ENCODE measurements around the gene MYRIP. TPM values are rescaled to one million over a fixed set of nuclear protein-coding genes. Genes with fewer than 3 reads are reported as not detected.

MYRIP gene
- total RNA-seq, 3 donors from 2014 or later (not counting 1 experiment from before 2014, with no cell fraction given) = not detected

DNA sequence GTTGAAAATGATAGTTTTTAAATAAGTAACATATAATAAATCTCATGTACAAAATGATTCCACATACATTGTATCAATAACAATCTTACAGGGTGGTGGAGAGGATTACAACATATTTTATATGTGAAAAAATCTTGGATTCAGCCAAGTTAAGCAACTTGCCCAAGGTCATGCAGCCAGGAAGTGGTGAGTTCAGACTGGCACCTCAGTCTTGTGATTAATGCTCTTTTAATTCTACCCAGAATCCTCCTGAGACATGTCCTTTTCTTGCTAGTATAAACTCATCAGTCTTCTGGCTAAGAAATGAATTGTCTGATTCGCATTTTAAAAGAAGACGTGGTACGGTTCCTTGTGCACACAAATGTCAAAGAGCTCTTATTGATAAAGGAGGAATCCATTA lies 4.5 kb upstream of the MYRIP start:
- intact Hi-C loops (cut with micrococcal nuclease) = no loop called here
- H3K9me3 Mint-ChIP-seq = peaks cover 3% of the 10 kb centered on the region in 2 donors
- DNase-seq = no peak
- H3K27me3 Mint-ChIP-seq (ENCODE audit: low read depth in 2 of 2) = peaks cover 27 to 37% of the 10 kb centered on the region in 2 donors
- ATAC-seq = no peak
- H3K4me3 Mint-ChIP-seq = no peak overlapping the region
- peaks cover 5 to 6% of the 10 kb centered on the region in 2 donors for H3K4me1 Mint-ChIP-seq
- Histone ChIP-seq H3K27ac (ENCODE audit: low read length) (no peak overlapping the region), H3K4me3 (ENCODE audit: low read length) (no peak overlapping the region), H3K9me3 (ENCODE audit: control insufficient read depth, insufficient read depth, low read length) (no peaks in the 10 kb centered on the region), H3K27me3 (ENCODE audit: control insufficient read depth, insufficient read depth, low read length) (peaks cover 9% of the 10 kb centered on the region), H3K36me3 (ENCODE audit: control insufficient read depth, insufficient read depth, low read length) (no peaks in the 10 kb centered on the region), H3K4me1 (ENCODE audit: control insufficient read depth, insufficient read depth, low read length) (peaks cover 3% of the 10 kb centered on the region)
- TF ChIP-seq, protein P1, sequence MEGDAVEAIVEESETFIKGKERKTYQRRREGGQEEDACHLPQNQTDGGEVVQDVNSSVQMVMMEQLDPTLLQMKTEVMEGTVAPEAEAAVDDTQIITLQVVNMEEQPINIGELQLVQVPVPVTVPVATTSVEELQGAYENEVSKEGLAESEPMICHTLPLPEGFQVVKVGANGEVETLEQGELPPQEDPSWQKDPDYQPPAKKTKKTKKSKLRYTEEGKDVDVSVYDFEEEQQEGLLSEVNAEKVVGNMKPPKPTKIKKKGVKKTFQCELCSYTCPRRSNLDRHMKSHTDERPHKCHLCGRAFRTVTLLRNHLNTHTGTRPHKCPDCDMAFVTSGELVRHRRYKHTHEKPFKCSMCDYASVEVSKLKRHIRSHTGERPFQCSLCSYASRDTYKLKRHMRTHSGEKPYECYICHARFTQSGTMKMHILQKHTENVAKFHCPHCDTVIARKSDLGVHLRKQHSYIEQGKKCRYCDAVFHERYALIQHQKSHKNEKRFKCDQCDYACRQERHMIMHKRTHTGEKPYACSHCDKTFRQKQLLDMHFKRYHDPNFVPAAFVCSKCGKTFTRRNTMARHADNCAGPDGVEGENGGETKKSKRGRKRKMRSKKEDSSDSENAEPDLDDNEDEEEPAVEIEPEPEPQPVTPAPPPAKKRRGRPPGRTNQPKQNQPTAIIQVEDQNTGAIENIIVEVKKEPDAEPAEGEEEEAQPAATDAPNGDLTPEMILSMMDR (IDR thresholded peaks at IDR 0.05) = no peak
- 97% methylated on average over 3 of the region's 3 CpGs for WGBS (ENCODE audit: insufficient coverage)
- no peak overlapping the region for H3K27ac Mint-ChIP-seq
- peaks cover 13% of the 10 kb centered on the region for H3K36me3 Mint-ChIP-seq

DNA sequence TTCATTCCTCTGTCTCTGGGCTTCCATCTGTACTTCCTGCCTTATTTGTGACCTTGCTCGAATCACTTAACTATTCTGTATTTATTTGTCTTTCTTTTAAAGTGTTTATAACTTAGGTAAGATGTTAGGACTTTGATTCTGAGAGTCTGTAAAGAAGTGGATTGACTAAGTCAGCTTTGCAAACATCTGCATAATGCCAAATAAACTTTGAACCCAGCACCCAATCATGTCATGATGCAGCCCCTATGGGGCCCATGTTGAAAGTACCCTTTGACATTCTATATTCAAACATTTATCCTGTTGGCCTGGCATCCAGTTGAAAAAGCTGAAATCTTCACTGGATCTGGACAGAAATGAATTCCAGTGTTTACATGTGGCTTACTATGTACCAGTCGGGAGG lies 3.8 kb upstream of the MYRIP start:
- intact Hi-C loops (cut with micrococcal nuclease) = no loop called here
- TF ChIP-seq, protein P1 (IDR thresholded peaks at IDR 0.05) = no peak

DNA sequence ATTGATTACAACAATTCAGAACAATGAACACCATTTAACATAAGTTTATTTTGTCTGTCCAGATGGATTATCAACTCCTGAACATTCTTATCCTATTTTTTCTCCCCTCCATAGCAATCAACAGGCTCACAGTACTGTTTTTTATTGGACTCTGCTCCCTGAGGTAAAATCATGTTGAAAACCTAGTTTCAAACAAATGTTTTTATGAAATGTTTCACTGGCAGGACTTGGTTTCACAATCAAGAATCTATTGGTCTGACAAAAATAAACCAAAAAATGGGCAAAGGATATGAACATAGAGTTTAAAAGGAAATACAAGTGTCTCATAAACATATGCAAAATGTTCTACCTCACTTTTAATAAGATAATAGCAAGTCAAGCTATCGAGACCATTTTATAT lies 2.6 kb upstream of the MYRIP start:
- H3K4me1 ChIP-seq (ENCODE audit: control insufficient read depth, insufficient read depth, low read length) = peaks cover 13% of the 10 kb centered on the region
- H3K27ac ChIP-seq (ENCODE audit: low read length) = no peak overlapping the region
- H3K36me3 Mint-ChIP-seq = peaks cover 21% of the 10 kb centered on the region
- no peak for ATAC-seq
- intact Hi-C loops (cut with micrococcal nuclease) = no loop called here
- TF ChIP-seq, protein P1 (IDR thresholded peaks at IDR 0.05) = no peak
- no peaks in the 10 kb centered on the region for H3K9me3 ChIP-seq (ENCODE audit: control insufficient read depth, insufficient read depth, low read length)
- no peak overlapping the region for H3K27ac Mint-ChIP-seq
- no peak for DNase-seq
- peaks cover 25% of the 10 kb centered on the region for H3K27me3 ChIP-seq (ENCODE audit: control insufficient read depth, insufficient read depth, low read length)
- no peak overlapping the region for H3K4me3 Mint-ChIP-seq
- peaks cover 12 to 15% of the 10 kb centered on the region in 2 donors for H3K4me1 Mint-ChIP-seq
- H3K4me3 ChIP-seq (ENCODE audit: low read length) = no peak overlapping the region
- WGBS (ENCODE audit: insufficient coverage) = no CpG with 5 or more reads among the region's 1 CpG
- H3K9me3 Mint-ChIP-seq = peaks cover 3% of the 10 kb centered on the region in 2 donors
- no peaks in the 10 kb centered on the region for H3K36me3 ChIP-seq (ENCODE audit: control insufficient read depth, insufficient read depth, low read length)
- peaks cover 46 to 56% of the 10 kb centered on the region in 2 donors for H3K27me3 Mint-ChIP-seq (ENCODE audit: low read depth in 2 of 2)

More for the DNA sequence above, 3.8 kb upstream of the MYRIP start:
- Mint-ChIP-seq H3K27ac (no peak overlapping the region), H3K4me1 (peaks cover 10 to 13% of the 10 kb centered on the region in 2 donors), H3K9me3 (peaks cover 3% of the 10 kb centered on the region in 2 donors), H3K27me3 (ENCODE audit: low read depth in 2 of 2) (peaks cover 34 to 44% of the 10 kb centered on the region in 2 donors), H3K36me3 (peaks cover 16% of the 10 kb centered on the region), H3K4me3 (no peak overlapping the region)
- H3K27me3 ChIP-seq (ENCODE audit: control insufficient read depth, insufficient read depth, low read length) = peaks cover 16% of the 10 kb centered on the region
- DNase-seq = no peak
- WGBS (ENCODE audit: insufficient coverage) = 83% methylated on average over 1 of the region's 2 CpGs
- H3K4me1 ChIP-seq (ENCODE audit: control insufficient read depth, insufficient read depth, low read length) = peaks cover 9% of the 10 kb centered on the region
- no peaks in the 10 kb centered on the region for H3K9me3 ChIP-seq (ENCODE audit: control insufficient read depth, insufficient read depth, low read length)
- H3K27ac ChIP-seq (ENCODE audit: low read length) = no peak overlapping the region
- no peak for ATAC-seq
- H3K36me3 ChIP-seq (ENCODE audit: control insufficient read depth, insufficient read depth, low read length) = no peaks in the 10 kb centered on the region
- no peak overlapping the region for H3K4me3 ChIP-seq (ENCODE audit: low read length)
